ENCODE measurements around the gene CT47C1.

GRCh38 chrX:119095936-119096335 lies 23.1 kb downstream of the CT47C1 start:
- TF ChIP-seq CTCF (IDR thresholded peaks at IDR 0.05) = no peak
- TF ChIP-seq POLR2AphosphoS5 (IDR thresholded peaks at IDR 0.05) = no peak
- no peak for TF ChIP-seq POLR2A (IDR thresholded peaks at IDR 0.05)
- TF ChIP-seq EP300 (IDR thresholded peaks at IDR 0.05) = no peak

All from gastroesophageal sphincter (tissue), 3 donors.